ENCODE measurements around the gene C19orf67.

The C19orf67 gene

GRCh38 chr19:14085309-14085995, at the start of gene C19orf67:
C19orf67 (minus strand) TSS chr19:14085783; CDS start chr19:14085627, 156 bp downstream.
- DNase-seq: no peak

- no peak for DNase-seq
Measured at GRCh38 chr19:14135355-14135754, 49.8 kb upstream of the C19orf67 start.

GRCh38 chr19:14127929-14128509, 42.4 kb upstream of the C19orf67 start:
- no peak for DNase-seq

- no peak for DNase-seq
Measured at GRCh38 chr19:14127176-14127575, 41.6 kb upstream of the C19orf67 start.

- no peak for DNase-seq
Measured at GRCh38 chr19:14122924-14123323, 37.3 kb upstream of the C19orf67 start.

- no peak for DNase-seq
Measured at GRCh38 chr19:14120497-14120780, 34.9 kb upstream of the C19orf67 start.

GRCh38 chr19:14119644-14120496, 34.3 kb upstream of the C19orf67 start:
- no peak for DNase-seq

GRCh38 chr19:14119146-14119545, 33.6 kb upstream of the C19orf67 start:
- DNase-seq: no peak

GRCh38 chr19:14118165-14119051, 32.8 kb upstream of the C19orf67 start:
- DNase-seq: peak; percentile 70

GRCh38 chr19:14117668-14118164, 32.1 kb upstream of the C19orf67 start, which contains the start of gene PRKACA:
PRKACA (minus strand) TSS chr19:14117762; CDS start chr19:14117547, 215 bp downstream.
- DNase-seq: peak; percentile 100

GRCh38 chr19:14116918-14117578, 31.5 kb upstream of the C19orf67 start:
- DNase-seq: peak; percentile 72

- no peak for DNase-seq
Measured at GRCh38 chr19:14116525-14116917, 30.9 kb upstream of the C19orf67 start.

- DNase-seq: no peak
Measured at GRCh38 chr19:14115756-14116155, 30.2 kb upstream of the C19orf67 start.

GRCh38 chr19:14114854-14115253, 29.3 kb upstream of the C19orf67 start:
- DNase-seq: peak; percentile 84

- DNase-seq: no peak
Measured at GRCh38 chr19:14114439-14114838, 28.9 kb upstream of the C19orf67 start.

GRCh38 chr19:14113762-14114414, 28.3 kb upstream of the C19orf67 start:
- DNase-seq: peak; percentile 78

GRCh38 chr19:14112809-14113385, 27.3 kb upstream of the C19orf67 start:
- no peak for DNase-seq

- DNase-seq: no peak
Measured at GRCh38 chr19:14112051-14112808, 26.6 kb upstream of the C19orf67 start.

GRCh38 chr19:14111486-14111885, 25.9 kb upstream of the C19orf67 start:
- DNase-seq: no peak

- DNase-seq: no peak
Measured at GRCh38 chr19:14110650-14111049, 25.1 kb upstream of the C19orf67 start.
